NCI-H526 treated with DMSO at 0.1 percent for 48 hours (cell line): ENCODE results near the gene CDC42SE2.
"Not testable (repeated sequence)": the region's sequence is repeated elsewhere in the genome, so short reads cannot be mapped to it uniquely, and the experiment has no call there.

Experiments used
- DNase-seq: peaks from one replicate; lab custom pipeline; 2025; lab: John Stamatoyannopoulos, UW

CDC42SE2 gene

DNA sequence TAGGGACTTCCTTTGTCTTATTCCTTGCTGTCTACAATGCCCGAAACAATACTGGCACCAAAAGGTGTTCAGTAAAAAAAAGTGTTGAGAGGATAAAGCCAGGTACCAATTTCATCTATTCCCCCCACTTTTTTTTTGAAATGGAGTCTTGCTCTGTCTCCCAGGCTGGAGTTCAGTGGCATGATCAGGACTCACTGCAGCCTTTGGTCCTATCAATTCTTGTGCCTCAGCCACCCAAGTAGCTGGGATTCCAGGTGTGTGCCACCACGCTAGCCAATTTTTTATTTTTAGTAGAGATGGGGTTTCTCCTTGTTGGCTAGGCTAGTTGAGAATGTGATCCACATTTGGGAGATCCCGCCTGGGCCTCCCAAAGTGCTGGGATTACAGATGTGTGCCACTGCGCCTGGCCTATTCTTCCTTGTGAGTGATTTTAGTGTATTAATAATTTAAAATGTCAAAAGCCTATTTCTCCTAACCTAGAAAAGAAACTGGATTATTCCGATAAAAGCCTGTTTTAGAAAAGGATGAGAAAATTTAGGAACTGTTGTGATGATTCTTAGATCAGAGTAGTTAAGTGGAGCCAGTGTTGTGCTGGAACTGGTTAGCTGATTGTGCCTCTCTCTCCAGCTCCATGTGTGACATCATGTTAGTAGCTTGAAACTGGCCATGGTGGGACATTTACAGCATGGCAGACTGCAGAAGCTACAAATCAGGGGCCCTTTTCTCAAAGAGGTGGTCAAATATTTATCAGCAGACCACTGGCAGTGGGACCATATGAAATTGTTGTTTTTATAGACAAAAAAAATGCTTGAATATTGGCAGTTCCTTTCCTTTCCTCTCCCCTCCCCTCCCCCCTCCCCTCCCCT is 14.3 kb downstream of the CDC42SE2 start:
- DNase-seq: no peak

DNA sequence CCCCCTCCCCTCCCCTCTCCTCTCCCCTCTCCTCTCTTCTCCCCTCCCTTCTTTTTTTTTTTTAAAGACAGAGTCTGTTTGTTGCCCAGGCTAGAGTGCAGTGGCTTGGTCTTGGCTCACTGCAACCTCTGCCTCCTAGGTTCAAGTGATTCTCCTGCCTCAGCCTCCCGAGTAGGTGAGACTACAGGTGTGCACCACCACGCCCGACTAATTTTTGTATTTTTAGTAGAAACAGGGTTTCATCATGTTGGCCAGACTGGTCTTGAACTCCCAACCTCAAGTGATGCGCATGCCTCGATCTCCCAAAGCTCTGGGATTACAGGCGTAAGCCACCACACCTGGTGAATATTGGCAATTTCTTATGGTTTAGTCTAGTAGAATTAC is 14.9 kb downstream of the CDC42SE2 start:
- not testable (repeated sequence) for DNase-seq

DNA sequence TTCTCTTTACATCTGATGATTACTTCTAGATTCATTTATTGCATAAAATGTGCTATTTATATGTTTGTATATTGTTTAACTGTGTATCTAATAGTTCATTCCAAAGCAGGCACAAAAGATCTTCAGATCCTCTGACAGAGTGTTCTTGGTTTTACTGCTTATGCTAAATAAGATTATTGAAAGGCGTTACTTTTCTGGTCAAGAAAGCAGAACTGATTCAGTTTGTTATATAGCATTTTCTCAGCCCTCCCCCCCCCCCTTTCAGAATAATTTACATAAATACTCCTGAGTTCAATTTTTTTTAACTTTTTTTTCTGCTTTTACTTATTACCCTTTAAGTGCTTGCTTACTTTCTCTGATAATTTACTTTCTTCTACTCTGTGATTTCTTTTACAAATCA is 15.4 kb downstream of the CDC42SE2 start:
- DNase-seq: no peak

DNA sequence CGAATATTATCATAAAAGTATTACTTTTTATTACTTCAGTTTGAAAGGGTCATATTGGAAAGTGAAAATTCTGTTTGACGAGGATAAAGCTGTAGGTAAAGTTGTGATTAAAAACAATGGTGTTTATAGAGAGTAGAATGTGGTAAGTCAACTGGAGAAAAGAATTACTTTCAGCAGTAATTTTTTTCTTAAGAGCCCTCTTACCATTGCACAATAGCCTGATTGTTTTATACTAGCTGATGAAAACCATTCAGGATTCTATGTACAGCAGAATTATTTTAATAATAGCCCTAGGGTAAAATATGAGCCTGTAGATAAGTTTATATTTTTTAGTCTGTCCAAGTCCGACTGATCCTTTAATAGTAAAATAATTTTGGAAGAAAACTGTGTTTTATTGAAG is 16.6 kb downstream of the CDC42SE2 start:
- DNase-seq: peak; percentile 26

DNA sequence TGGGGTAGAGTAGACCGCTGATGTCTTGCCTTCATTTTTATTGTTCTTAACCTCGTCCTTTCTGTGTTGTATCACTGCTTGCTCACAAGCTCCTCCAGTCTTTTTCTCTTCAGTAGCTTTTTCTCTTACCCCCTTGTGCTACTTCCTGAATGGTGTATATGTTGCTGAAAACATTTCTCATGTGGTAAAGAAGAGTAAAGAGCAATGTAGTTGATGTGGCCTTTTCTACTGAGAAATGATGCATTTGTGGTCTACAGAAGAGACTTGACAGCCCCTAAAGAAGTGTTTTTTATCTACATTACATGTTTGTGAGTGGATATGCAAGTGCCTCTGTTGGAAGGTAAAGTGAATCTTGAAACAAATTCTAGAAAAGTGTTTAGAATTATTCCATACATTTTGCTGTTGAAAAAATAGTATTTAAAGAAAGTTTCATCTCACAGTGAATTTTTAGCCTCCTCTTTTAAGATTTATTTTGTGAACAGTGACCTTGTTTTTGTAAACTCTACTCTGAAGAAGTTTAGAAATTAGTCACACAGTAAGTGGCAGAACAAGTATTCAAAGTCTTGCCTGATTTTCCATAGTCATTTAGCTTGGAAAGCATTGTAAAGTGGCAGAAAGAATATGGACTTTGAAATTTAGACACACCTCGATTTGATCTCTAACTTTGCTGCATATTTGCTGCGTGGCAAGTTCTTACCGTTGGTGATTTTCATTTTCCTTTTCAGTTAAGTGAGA is 17.4 kb downstream of the CDC42SE2 start:
- DNase-seq: no peak

DNA sequence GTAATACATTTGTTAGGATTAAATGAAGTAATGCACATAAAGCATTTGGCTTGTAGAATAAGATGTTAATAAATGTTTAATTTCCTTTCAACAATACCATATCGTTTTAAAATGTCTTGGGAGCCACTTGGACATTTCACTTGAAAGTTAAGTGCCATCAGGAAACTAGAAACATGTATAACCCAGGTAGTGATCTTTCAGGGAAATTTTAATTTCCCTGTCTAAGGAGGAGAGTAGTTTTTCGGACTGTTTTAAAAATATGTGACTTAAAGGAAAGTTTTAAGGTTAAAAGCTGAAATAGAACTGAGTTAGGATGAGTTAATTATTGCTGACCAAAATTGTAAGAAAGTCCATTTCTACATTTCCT is 18.0 kb downstream of the CDC42SE2 start:
- no peak for DNase-seq

DNA sequence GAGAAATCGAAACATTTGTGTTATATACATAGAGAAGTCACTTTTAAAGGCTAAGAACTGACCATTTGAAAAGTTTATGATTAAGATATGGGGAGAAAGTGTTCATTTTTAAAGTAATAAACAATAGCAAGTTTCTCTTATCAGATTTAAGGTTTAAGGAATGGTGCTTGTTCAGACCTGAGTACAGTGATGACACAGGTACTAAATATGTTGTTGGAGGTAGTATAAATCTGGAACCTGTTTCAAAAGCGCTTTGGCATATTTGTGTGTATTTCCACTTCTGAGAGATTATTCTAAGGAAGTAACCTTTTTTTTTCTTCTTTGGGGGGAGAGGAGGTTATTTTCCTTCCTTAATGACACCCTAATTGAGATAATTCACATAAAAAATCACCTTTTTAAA is 18.4 kb downstream of the CDC42SE2 start:
- no peak for DNase-seq

DNA sequence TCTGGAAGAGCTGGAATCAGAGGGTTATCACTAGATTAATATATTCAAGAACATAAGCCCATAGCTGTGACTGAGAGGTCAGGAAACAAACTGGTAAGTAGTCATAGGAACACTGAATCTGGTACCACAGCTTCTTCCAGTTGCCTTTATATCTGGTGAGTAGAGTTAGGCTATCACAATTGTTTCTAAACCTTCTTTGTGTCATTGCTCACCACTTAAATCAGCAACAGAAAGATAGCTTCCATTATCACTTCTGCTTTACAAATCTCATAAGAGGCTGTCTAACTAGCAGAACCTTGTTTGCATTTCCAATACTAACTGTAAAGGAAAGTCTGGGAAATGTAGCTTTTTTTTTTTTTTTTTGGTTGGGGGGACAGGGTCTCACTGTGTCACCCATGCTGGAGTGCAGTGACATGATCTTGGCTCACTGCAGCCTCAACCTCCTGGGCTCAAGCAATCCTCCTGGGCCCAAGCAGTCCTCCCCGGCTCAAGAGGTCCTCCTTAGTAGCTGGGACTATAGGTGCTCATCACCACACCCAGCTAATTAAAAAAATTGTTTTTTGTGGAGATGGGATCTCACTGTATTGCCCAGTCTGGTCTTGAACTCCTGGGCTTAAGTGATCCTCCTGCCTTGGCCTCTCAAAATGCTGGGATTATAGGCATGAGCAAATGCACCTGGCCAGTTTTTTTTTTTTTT is 22.0 kb downstream of the CDC42SE2 start:
- no peak for DNase-seq

DNA sequence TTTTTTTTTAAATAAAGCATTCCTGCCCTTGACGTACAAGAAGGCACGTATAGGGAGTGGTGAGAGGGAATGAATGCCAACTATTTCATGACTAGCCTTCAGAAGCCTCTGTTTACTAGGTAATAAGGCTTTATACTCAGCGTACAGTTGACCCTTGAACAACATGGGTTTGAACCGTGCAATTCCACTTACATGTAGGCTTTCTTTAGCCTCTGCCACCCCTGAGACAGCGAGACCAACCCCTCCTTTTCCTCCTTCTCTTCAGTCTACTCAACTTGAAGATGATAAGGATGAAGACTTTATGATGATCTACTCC is 22.5 kb downstream of the CDC42SE2 start:
- no peak for DNase-seq

DNA sequence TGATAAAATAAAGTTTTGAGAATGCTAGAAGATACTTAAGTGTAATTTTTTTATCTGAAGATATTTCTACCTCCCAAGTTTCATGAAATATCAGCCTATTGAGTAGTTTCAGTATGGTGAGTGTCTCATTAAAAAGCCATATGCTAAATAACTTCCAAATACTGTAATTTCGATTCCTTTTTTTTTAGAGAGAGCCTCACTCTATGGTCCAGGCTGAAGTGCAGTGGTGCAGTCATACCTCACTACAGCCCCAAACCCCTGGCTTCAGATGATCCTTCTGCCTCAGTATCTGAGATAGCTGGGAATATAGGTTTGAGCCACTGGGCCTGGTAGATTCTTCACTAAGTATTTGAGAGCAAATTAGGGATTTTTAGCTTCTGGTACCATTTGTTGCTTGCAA is 24.5 kb downstream of the CDC42SE2 start:
- DNase-seq: no peak

DNA sequence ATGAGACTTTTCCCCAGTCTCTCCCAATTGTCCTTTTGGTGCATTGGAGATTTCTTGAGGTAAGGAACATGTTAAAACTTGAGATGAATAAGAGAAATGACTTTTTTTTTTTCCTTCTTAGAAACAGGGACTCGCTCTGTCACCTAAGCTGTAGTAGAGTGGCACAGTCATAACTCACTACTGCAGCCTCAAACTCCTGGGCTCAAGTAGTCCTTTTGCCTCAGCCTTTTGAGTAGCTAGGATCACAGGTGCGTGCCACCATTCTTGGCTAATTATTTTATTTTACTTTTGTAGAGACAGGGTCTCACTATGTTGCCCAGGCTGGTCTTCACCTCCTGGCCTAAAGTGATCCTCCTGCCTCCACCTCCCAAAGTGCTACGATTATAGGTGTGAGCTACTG is 25.9 kb downstream of the CDC42SE2 start:
- DNase-seq: no peak

DNA sequence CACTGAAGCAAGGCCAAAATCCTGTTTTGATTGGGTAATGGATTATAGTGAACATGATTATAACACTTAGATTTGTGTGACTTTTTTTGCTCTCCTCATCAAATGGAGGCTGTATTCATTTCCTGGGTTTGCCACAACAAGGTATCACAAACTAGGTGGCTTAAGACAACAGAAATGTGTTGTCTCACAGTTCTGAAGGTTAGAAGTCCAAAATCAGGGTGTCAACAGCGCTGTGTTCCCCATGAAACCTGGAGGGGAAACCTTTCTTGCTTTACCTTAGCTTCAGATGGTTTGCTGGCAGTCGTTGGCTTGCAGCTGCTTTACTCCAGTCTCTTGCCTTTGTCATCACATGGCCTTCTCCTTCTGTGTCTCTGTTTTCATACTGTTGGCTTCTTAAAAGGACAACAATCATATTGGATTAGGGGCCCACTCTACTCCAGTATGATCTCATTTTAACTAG is 32.4 kb downstream of the CDC42SE2 start:
- DNase-seq: no peak

DNA sequence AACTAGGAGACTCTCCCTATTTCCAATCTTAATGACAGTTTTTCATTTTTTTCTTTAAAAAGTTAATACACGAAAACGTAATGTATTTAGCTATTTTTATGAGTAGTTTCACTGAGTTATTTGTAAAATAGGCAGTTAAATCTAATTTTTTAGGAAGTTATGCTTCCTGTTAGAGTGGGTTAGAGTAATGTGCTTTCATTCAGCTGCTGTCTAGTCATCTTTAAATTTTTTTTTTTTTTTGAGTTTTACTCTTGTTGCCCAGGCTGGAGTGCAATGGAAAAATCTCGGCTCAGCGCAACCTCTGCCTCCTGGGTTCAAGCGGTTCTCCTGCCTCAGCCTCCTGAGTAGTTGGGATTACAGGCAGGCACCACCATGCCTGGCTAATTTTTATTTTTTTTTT is 34.0 kb downstream of the CDC42SE2 start:
- DNase-seq: no peak

DNA sequence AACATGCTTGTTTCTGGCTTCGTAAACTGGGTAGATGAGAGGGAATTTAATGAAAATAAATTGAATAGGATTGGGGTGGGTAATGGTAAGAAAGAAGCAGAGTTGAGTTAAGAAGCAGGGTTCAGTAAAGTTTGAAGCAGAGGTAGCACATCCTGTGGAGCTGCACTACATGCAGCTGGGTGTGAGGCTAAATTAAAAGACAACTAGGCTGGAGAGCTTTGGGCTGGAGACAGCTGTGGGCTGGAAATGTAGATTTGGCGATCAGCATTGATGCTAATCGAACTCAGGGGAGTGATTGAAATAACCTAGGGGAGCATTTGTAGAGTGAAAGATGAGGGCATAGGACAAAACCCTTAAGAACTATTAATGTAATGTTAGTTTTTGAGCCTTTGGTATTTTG is 35.6 kb downstream of the CDC42SE2 start:
- DNase-seq: no peak

DNA sequence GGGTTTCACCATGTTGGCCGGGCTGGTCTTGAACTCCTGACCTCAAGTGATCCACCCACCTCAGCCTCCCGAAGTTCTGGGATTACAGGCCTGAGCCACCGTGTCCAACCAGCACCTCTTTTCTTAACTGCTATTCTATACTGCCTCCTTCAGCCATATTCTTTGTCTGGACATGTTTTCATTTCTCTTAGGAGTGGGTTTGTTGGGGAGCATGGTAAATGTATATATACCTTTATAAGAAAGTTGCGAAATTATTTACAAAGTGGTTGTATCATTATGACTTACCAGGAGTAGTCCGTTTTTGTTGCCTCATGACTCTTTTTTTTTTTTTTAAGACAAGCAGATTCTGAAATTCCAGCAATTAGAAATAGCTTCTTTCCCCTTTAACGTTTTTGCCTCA is 38.7 kb downstream of the CDC42SE2 start:
- DNase-seq: no peak

DNA sequence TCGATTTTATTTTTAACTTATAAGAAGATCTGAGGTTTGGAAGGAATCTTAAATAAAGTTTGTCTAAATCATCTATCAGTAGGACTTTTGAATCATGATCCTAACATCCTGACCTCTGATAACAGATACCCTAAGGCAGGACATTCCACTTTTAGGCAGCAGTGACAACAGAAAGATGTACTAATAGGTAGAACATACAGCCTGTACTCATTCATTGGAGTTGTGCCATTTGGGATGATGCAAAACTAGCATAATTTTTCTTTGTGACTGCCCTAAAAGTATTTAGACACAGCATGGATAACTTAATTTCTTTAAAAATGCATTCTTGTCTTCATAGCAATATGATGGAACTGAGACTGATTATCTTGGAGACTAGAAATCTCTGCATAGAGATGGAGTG is 39.7 kb downstream of the CDC42SE2 start:
- DNase-seq: no peak

DNA sequence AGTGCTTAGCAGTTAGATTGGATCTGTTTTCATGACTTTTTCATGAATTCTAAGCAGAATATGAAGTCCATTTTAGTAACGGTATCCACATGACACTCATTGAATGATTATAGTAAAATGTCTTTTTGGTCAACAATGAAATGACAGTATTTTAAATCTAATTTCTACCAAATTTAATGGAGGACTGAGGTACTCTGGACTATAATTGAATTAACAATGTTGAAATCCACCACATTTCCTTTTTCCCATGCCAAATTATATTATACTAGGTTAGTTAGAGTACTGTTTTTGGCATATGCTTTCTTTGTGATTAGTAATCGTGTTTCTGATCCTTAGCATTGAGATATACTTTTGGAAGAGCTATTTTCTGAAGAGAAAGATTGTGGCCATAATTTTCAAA is 40.6 kb downstream of the CDC42SE2 start:
- DNase-seq: no peak

DNA sequence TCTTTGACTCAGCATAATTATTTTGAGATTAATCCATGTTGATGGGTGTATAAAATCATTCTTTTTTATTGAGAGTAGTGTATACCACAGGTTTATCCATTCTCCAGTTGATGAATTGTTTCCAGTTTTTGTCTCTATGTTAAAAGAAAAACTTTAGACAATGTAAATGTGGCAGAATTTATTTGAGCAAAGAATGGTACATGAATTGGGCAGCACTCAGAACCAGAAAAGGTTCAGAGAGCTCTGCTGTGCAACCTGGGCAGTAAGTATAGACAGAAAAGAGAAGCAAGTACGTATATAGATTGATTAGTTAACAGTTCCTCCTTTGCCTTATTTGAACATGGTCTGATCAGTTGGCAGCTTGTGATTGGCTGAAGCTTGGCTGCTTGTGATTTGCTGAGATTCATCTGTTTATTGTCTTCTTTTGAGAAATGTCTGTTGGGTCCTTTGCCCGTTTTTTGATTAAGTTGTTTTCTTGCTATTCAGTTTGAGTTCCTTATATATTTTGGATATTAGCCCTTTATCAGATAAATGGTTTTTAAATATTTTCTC is 41.4 kb downstream of the CDC42SE2 start:
- no peak for DNase-seq

DNA sequence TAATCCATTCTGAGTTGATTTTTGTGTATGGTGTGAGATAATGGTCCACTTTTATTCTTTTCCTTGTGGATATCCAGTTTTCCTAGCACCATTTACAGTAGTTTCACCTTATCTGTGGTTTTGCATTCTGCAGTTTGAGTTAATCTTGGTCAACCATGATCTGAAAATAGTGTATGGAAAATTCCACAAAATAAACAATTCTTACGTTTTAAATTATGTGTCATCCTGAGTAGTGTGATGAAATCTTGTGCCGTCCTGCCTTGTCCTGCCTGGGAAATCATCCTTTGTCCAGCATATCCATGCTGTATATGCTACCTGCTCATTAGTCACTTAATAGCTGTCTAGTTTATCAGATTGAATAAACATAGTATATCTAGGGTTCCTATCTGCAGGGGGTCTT is 42.1 kb downstream of the CDC42SE2 start:
- DNase-seq: no peak

DNA sequence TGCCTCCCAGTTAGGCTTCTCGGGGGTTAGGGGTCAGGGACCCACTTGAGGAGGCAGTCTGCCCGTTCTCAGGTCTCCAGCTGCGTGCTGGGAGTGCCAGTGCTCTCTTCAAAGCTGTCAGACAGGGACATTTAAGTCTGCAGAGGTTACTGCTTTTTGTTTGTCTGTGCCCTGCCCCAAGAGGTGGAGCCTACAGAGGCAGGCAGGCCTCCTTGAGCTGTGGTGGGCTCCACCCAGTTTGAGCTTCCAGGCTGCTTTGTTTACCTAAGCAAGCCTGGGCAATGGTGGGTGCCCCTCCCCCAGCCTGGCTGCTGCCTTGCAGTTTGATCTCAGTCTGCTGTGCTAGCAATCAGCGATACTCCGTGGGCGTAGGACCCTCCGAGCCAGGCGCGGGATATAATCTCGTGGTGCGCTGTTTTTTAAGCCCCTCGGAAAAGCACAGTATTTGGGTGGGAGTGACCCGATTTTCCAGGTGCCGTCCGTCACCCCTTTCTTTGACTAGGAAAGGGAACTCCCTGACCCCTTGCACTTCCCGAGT is 48.5 kb downstream of the CDC42SE2 start:
- DNase-seq: not testable (repeated sequence)

DNA sequence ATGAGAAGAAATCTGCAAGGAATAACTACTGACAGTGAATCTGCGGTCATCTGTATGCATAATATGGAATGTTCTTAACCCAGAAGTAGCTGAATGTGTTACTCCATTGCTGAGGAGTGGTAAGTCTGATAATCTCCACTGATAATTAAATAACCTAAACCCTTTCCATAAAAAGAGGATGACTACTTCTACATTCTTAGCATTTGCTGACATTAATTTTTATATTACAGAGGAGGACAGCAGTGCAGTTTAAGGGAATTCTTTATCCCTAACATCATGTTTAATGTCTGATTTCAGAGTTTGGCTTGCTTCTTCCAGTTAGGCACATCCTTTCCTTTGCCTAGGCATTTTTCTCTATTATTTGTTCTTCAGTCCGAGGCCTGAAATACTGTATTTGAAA is 52.2 kb downstream of the CDC42SE2 start:
- DNase-seq: no peak

DNA sequence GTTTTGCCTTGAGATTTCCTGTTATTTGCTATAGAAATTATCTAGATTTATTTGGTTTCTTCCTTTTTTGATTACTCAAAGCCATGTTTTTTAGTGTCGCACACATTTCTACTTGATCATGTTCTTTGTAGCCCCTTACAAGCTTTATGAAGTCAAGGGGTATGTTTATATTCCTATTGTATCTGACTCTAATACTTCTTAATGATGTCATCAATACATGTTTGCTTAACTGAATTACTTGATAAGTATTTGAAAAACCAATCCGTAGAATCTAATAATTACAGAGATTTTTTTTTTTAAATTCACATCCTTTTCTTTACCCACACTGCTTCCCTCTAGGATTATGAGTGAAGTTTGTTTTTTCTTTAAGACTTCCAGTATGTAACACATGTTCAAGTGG is 53.0 kb downstream of the CDC42SE2 start:
- DNase-seq: no peak

DNA sequence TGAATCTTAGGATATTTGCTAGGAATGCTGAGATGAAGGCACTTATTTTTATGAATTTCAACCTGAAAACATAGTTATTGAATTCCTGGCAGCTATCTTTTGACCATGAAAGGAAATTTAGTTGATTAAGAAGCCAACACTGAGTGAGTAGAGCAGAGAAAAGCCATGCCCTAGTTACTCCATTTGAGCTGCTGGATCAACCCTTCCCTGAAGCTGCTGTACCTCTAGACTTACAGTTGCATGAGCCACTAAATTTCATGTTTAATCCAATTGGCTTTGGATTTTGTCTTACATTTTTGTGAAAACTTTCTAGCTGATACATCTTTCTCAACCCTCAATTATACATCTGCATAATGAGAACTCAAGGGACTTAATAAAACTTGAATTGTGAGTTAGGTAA is 54.6 kb downstream of the CDC42SE2 start:
- no peak for DNase-seq
